Suprapubic skin (tissue), 4 donors: ENCODE results near the gene UBE2A. TPM values are rescaled to one million over a fixed set of nuclear protein-coding genes. Genes with fewer than 3 reads are reported as not detected.

Source experiments
- DNase-seq, 2 donors: peaks; one replicate each; pipeline ENCODE4 v3.0.0-alpha.2; 2019; ENCODE audit warnings: low spot score in 2 of 2
- H3K27ac ChIP-seq: fragments of 200-600 bp; sonication (generic); one replicate; pipeline ENCODE4 v1.5.1; 2019
- H3K27me3 ChIP-seq: fragments of 200-600 bp; sonication (generic); one replicate; pipeline ENCODE4 v1.5.1; 2019
- H3K36me3 ChIP-seq: fragments of 200-600 bp; sonication (generic); one replicate; pipeline ENCODE4 v1.5.1; 2019
- H3K4me1 ChIP-seq: fragments of 200-600 bp; sonication (generic); one replicate; pipeline ENCODE4 v1.5.1; 2019
- H3K4me3 ChIP-seq: fragments of 200-600 bp; sonication (generic); one replicate; pipeline ENCODE4 v1.5.1; 2019; ENCODE audit warnings: mild to moderate bottlenecking
- H3K9me3 ChIP-seq: fragments of 200-600 bp; sonication (generic); one replicate; pipeline ENCODE4 v1.5.1; 2019
- CTCF ChIP-seq, 2 donors: fragments of 200-600 bp in 1 of 2; fragments of 450-650 bp in 1 of 2; sonication (generic) in 1 of 2; IDR thresholded peaks; one replicate each; pipeline ENCODE4 v1.5.1; 2016 to 2019; ENCODE audit warnings: antibody characterized with exemption in 2 of 2, mild to moderate bottlenecking in 1 of 2, moderate library complexity in 1 of 2
- EP300 ChIP-seq: sonication (generic); formaldehyde crosslinking; IDR thresholded peaks from one replicate; pipeline ENCODE4 v1.6.1; 2017; ENCODE audit warnings: antibody characterized with exemption
- POLR2A ChIP-seq, 2 donors: fragments of 450-650 bp; IDR thresholded peaks; one replicate each; pipeline ENCODE4 v1.6.1; 2017; ENCODE audit warnings: antibody characterized with exemption in 2 of 2, mild to moderate bottlenecking in 2 of 2, moderate library complexity in 2 of 2
- POLR2AphosphoS5 ChIP-seq, 3 donors: sonication (generic); formaldehyde crosslinking; IDR thresholded peaks; one replicate each; pipeline ENCODE4 v1.6.1; 2017; ENCODE audit warnings: antibody characterized with exemption in 3 of 3
- WGBS: methylation state at CpG from one replicate; pipeline ENCODE4 v1.1.5; 2018; 5-methylcytosine and 5-hydroxymethylcytosine counted together
- total RNA-seq, 4 donors: library from RNA; depleted of rRNA; stranded (reverse); fragments of >200 nt; gene quantifications; one replicate each; pipeline ENCODE4 v1.1.0, GENCODE V29; 2016

Gene UBE2A
- total RNA-seq, 4 donors from 2014 or later = 22.1 to 32.7 (median 28.8) TPM

DNA sequence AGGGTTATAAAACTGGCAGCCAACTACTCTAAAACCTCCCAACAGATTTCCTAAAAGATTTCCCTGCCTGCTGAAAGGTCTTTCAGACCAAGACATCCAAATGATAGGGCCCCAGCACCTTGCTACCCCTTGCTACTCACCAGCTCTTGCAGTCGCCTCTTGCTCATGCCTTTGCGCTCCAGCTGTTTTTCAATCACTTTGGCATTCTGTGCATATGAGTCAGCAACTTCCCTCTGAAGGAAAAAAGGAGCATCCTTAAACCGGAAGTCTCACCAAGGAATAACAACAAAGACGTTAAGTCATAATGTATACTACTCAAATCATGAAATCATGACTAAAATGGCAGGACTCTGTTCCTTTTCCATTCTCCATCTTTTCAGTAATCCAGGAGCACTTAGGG lies 33.2 kb upstream of the UBE2A start:
- TF ChIP-seq POLR2A (IDR thresholded peaks at IDR 0.05) = no peak
- TF ChIP-seq POLR2AphosphoS5 (IDR thresholded peaks at IDR 0.05) = no peak
- no peak for TF ChIP-seq CTCF (IDR thresholded peaks at IDR 0.05)
- no peak for TF ChIP-seq EP300
- H3K4me3 ChIP-seq = no peak overlapping the region
- H3K4me1 ChIP-seq = no peaks in the 10 kb centered on the region
- no peaks in the 10 kb centered on the region for H3K27me3 ChIP-seq
- WGBS = 64% methylated on average over 4 of the region's 4 CpGs
- H3K36me3 ChIP-seq = peaks cover 3% of the 10 kb centered on the region
- no peak overlapping the region for H3K27ac ChIP-seq
- H3K9me3 ChIP-seq = no peaks in the 10 kb centered on the region
- no peak for DNase-seq

GRCh38 chrX:119549327-119550016 lies 24.9 kb upstream of the UBE2A start:
- DNase-seq = no peak
- WGBS = 65% methylated on average over 7 of the region's 7 CpGs
- Histone ChIP-seq H3K27me3 (no peaks in the 10 kb centered on the region), H3K9me3 (no peaks in the 10 kb centered on the region), H3K4me3 (no peak overlapping the region), H3K36me3 (no peaks in the 10 kb centered on the region), H3K27ac (no peak overlapping the region), H3K4me1 (no peaks in the 10 kb centered on the region)
- TF ChIP-seq CTCF (IDR thresholded peaks at IDR 0.05) (no peak), POLR2AphosphoS5 (IDR thresholded peaks at IDR 0.05) (no peak)

GRCh38 chrX:119552508-119552907 lies 21.9 kb upstream of the UBE2A start:
- TF ChIP-seq CTCF (IDR thresholded peaks at IDR 0.05) (no peak), EP300 (no peak), POLR2A (IDR thresholded peaks at IDR 0.05) (no peak)
- Histone ChIP-seq H3K27ac (no peak overlapping the region), H3K4me1 (no peaks in the 10 kb centered on the region), H3K4me3 (no peak overlapping the region), H3K27me3 (no peaks in the 10 kb centered on the region), H3K9me3 (no peaks in the 10 kb centered on the region), H3K36me3 (no peaks in the 10 kb centered on the region)
- DNase-seq = no peak
- WGBS = 68% methylated on average over 2 of the region's 3 CpGs

DNA sequence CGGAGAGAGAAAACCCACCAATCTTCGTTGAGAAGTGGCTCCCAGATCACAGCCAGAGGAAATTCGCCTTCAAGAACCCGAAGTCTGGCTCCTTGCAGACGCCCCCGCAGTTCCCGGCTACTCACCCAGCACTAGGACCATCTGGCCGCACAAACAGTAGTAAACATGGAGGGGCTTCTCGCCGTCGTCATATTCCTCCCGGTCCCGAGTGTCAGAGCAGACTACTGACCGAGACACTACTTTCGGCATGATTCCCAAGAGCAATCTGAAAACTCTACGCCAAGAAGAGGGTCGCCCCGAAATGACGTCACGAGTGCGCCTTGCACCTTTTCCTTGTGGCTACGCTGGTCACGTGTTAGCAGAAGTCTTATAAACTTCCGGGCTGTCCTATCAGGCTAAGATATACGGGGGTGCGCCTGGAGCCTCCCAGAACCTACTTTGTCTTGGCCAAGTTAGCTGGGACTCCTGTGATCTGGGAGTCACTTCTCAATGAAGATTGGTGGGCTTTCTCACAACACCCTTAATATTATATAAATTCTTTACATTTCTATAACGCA lies 9.2 kb upstream of the UBE2A start, which contains the start of gene STEEP1:
Gene STEEP1 (minus strand): TSS at position 303 of the 557 bp plus-strand sequence. CDS start 54 bp downstream, at position 249.
- TF ChIP-seq POLR2A (IDR thresholded peaks at IDR 0.05) (no peak), CTCF (IDR thresholded peaks at IDR 0.05) (no peak), EP300 (no peak), POLR2AphosphoS5 (IDR thresholded peaks at IDR 0.05) (peak; percentile 36 to 85 (median 37))
- WGBS = 20% methylated on average over 17 of the region's 27 CpGs

DNA sequence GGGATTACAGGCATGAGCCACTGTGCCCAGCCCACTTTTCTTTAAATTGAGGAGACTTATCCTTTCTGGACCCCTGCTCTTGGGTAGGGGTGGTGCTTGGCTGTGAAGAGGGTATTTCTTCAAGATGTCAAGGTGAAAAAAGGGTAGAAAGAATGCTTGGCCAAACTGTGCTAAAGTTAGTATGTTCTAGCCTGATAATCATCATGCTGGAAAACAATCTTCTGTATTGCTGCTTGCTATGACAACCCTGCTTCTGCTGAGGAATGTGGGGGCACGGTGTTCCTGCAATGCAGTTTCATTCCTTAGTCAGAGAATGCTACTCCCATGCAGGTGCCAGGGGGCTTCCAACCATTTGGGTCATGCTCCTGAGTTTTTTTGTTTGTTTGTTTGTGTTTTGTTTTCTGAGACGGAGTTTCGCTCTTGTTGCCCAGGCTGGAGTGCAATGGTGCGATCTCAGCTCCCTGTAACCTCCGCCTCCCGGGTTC lies 4.0 kb upstream of the UBE2A start:
- no peak overlapping the region for H3K27ac ChIP-seq
- H3K36me3 ChIP-seq = no peaks in the 10 kb centered on the region
- H3K4me3 ChIP-seq = no peak overlapping the region
- TF ChIP-seq POLR2A (IDR thresholded peaks at IDR 0.05) (no peak), CTCF (IDR thresholded peaks at IDR 0.05) (no peak), POLR2AphosphoS5 (IDR thresholded peaks at IDR 0.05) (no peak), EP300 (no peak)
- 84% methylated on average over 6 of the region's 6 CpGs for WGBS
- no peaks in the 10 kb centered on the region for H3K27me3 ChIP-seq
- H3K4me1 ChIP-seq = peaks cover 7% of the 10 kb centered on the region
- DNase-seq = no peak
- no peaks in the 10 kb centered on the region for H3K9me3 ChIP-seq

More for the DNA sequence above, 9.2 kb upstream of the UBE2A start, which contains the start of gene STEEP1:
- Histone ChIP-seq H3K27ac (peak within 1 kb of the TSS; percentile 71), H3K27me3 (no peaks in the 10 kb centered on the region), H3K9me3 (no peaks in the 10 kb centered on the region), H3K4me1 (peaks cover 6% of the 10 kb centered on the region), H3K36me3 (no peaks in the 10 kb centered on the region), H3K4me3 (peak within 1 kb of the TSS; percentile 57)
- DNase-seq = peak; percentile 89 to 94
